DND-41 (cell line): ENCODE measurements around the gene TOM1L1.

Source experiments
- EZH2 ChIP-seq: IDR thresholded peaks from 3 replicates; pipeline ENCODE4 v1.6.1; 2012; ENCODE audit warnings: borderline replicate concordance, low read depth, mild to moderate bottlenecking, moderate library complexity, low read length, inconsistent platforms; ENCODE audit not compliant: severe bottlenecking
- TF ChIP-seq, protein P1 (sequence below): IDR thresholded peaks from 2 replicates; pipeline ENCODE4 v1.5.1; 2012; ENCODE audit warnings: borderline replicate concordance, low read length, moderate library complexity, mild to moderate bottlenecking; ENCODE audit not compliant: poor library complexity, severe bottlenecking; ENCODE audit errors: extremely low read depth

GRCh38 chr17:54972406-54973138 lies 71.9 kb downstream of the TOM1L1 start:
- TF ChIP-seq, protein P1, sequence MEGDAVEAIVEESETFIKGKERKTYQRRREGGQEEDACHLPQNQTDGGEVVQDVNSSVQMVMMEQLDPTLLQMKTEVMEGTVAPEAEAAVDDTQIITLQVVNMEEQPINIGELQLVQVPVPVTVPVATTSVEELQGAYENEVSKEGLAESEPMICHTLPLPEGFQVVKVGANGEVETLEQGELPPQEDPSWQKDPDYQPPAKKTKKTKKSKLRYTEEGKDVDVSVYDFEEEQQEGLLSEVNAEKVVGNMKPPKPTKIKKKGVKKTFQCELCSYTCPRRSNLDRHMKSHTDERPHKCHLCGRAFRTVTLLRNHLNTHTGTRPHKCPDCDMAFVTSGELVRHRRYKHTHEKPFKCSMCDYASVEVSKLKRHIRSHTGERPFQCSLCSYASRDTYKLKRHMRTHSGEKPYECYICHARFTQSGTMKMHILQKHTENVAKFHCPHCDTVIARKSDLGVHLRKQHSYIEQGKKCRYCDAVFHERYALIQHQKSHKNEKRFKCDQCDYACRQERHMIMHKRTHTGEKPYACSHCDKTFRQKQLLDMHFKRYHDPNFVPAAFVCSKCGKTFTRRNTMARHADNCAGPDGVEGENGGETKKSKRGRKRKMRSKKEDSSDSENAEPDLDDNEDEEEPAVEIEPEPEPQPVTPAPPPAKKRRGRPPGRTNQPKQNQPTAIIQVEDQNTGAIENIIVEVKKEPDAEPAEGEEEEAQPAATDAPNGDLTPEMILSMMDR = no peak
- no peak for TF ChIP-seq EZH2
